Tibial nerve (tissue), 4 donors: Measurements from ENCODE around the gene REPIN1. TPM values are rescaled to one million over a fixed set of nuclear protein-coding genes. Genes with fewer than 3 reads are reported as not detected.

ENCODE experiments used
- DNase-seq, 2 donors: peaks; one replicate each; pipeline ENCODE4 v3.0.0-alpha.2; 2019; ENCODE audit warnings: low spot score in 2 of 2
- H3K27ac ChIP-seq, 4 donors: fragments of 200-600 bp; sonication (generic) in 3 of 4; one replicate each; pipeline ENCODE4 v1.5.1; 2017 to 2019; ENCODE audit warnings: mild to moderate bottlenecking in 1 of 4
- H3K27me3 ChIP-seq, 2 donors: fragments of 200-600 bp; sonication (generic) in 1 of 2; one replicate each; pipeline versions ENCODE4 v1.5.1 to v1.6.0; 2017 to 2019
- H3K36me3 ChIP-seq, 3 donors: fragments of 200-600 bp; sonication (generic); one replicate each; pipeline ENCODE4 v1.5.1; 2018 to 2019
- H3K4me1 ChIP-seq, 4 donors: fragments of 200-600 bp; sonication (generic) in 3 of 4; one replicate each; pipeline ENCODE4 v1.5.1; 2017 to 2019
- H3K4me3 ChIP-seq, 4 donors: fragments of 200-600 bp; sonication (generic) in 3 of 4; one replicate each; pipeline ENCODE4 v1.5.1; 2017 to 2019; ENCODE audit warnings: mild to moderate bottlenecking in 1 of 4, moderate library complexity in 1 of 4
- H3K9me3 ChIP-seq, 4 donors: fragments of 200-600 bp; sonication (generic) in 3 of 4; one replicate each; pipeline ENCODE4 v1.5.1; 2017 to 2019
- CTCF ChIP-seq, 5 experiments: fragments of 200-600 bp in 3 of 5; fragments of 450-650 bp in 2 of 5; sonication (generic) in 3 of 5; IDR thresholded peaks; one replicate each; pipeline ENCODE4 v1.5.1; 2016 to 2019; ENCODE audit warnings: antibody characterized with exemption in 5 of 5, mild to moderate bottlenecking in 3 of 5, moderate library complexity in 2 of 5
- EP300 ChIP-seq, 2 donors: sonication (generic); formaldehyde crosslinking; IDR thresholded peaks; one replicate each; pipeline ENCODE4 v1.6.1; 2017; ENCODE audit warnings: antibody characterized with exemption in 2 of 2, mild to moderate bottlenecking in 1 of 2
- POLR2A ChIP-seq, 2 donors: fragments of 450-650 bp; IDR thresholded peaks; one replicate each; pipeline ENCODE4 v1.6.1; 2017; ENCODE audit warnings: antibody characterized with exemption in 2 of 2, mild to moderate bottlenecking in 2 of 2, moderate library complexity in 2 of 2
- WGBS, 2 donors: methylation state at CpG; one replicate each; pipeline ENCODE4 v1.1.5; 2018; 5-methylcytosine and 5-hydroxymethylcytosine counted together
- total RNA-seq, 4 donors: library from RNA; depleted of rRNA; stranded (reverse); fragments of >200 nt; gene quantifications; one replicate each; pipeline ENCODE4 v1.1.0, GENCODE V29; 2016

The REPIN1 gene
- total RNA-seq, 4 donors from 2014 or later, result 65.8 to 70.2 (median 68.3) TPM

GRCh38 chr7:150410680-150411346 lies 42.2 kb downstream of the REPIN1 start:
- DNase-seq, result no peak
- H3K4me1 ChIP-seq, result peaks cover 0 to 23% (median 14%) of the 10 kb centered on the region in 4 donors
- H3K4me3 ChIP-seq, result no peak overlapping the region
- no peaks in the 10 kb centered on the region for H3K9me3 ChIP-seq
- WGBS, 2 donors, result 39 to 49% methylated on average over 10 of the region's 10 CpGs
- TF ChIP-seq POLR2A (IDR thresholded peaks at IDR 0.05) (no peak), EP300 (IDR thresholded peaks at IDR 0.05) (no peak), CTCF (IDR thresholded peaks at IDR 0.05) (no peak)
- H3K27me3 ChIP-seq, result no peaks in the 10 kb centered on the region
- H3K27ac ChIP-seq, result peak overlapping the region in 1 of 4 donors; percentile 12
- H3K36me3 ChIP-seq, result peaks cover 0 to 51% (median 0%) of the 10 kb centered on the region in 3 donors

- H3K9me3 ChIP-seq, result no peaks in the 10 kb centered on the region
- no peak for TF ChIP-seq CTCF (IDR thresholded peaks at IDR 0.05)
- no peak for TF ChIP-seq POLR2A (IDR thresholded peaks at IDR 0.05)
- no peak for TF ChIP-seq EP300 (IDR thresholded peaks at IDR 0.05)
- no peaks in the 10 kb centered on the region for H3K27me3 ChIP-seq
- H3K4me1 ChIP-seq, result peaks cover 0 to 15% (median 7%) of the 10 kb centered on the region in 4 donors
- WGBS, 2 donors, result 86 to 89% methylated on average over 10 of the region's 11 CpGs
- peaks cover 0 to 51% (median 0%) of the 10 kb centered on the region in 3 donors for H3K36me3 ChIP-seq
- H3K4me3 ChIP-seq, result no peak overlapping the region
- no peak for DNase-seq
- peak overlapping the region in 1 of 4 donors; percentile 12 for H3K27ac ChIP-seq
Measured at GRCh38 chr7:150411606-150412005, 43.0 kb downstream of the REPIN1 start.

- H3K27me3 ChIP-seq, result no peaks in the 10 kb centered on the region
- no peak overlapping the region for H3K4me3 ChIP-seq
- WGBS, 2 donors, result 91 to 92% methylated on average over 9 to 10 of the region's 11 CpGs
- H3K9me3 ChIP-seq, result no peaks in the 10 kb centered on the region
- H3K27ac ChIP-seq, result no peak overlapping the region
- no peak for DNase-seq
- H3K36me3 ChIP-seq, result peaks cover 0 to 51% (median 0%) of the 10 kb centered on the region in 3 donors
- TF ChIP-seq EP300 (IDR thresholded peaks at IDR 0.05), result no peak
- no peak for TF ChIP-seq CTCF (IDR thresholded peaks at IDR 0.05)
- no peak for TF ChIP-seq POLR2A (IDR thresholded peaks at IDR 0.05)
- H3K4me1 ChIP-seq, result peaks cover 0 to 11% (median 5%) of the 10 kb centered on the region in 4 donors
Measured at GRCh38 chr7:150412016-150412415, 43.4 kb downstream of the REPIN1 start.

GRCh38 chr7:150412518-150413488 lies 44.2 kb downstream of the REPIN1 start:
- Histone ChIP-seq H3K9me3 (no peaks in the 10 kb centered on the region), H3K27me3 (no peaks in the 10 kb centered on the region), H3K4me3 (no peak overlapping the region), H3K36me3 (peaks cover 0 to 45% (median 0%) of the 10 kb centered on the region in 3 donors), H3K4me1 (peaks cover 0 to 6% (median 2%) of the 10 kb centered on the region in 4 donors), H3K27ac (no peak overlapping the region)
- 81 to 83% methylated on average over 37 of the region's 37 CpGs for WGBS, 2 donors
- no peak for DNase-seq
- TF ChIP-seq POLR2A (IDR thresholded peaks at IDR 0.05) (no peak), CTCF (IDR thresholded peaks at IDR 0.05) (no peak), EP300 (IDR thresholded peaks at IDR 0.05) (no peak)
